HepG2 (cell line): ENCODE measurements around the gene CLCN4. TPM values are rescaled to one million over a fixed set of nuclear protein-coding genes. Genes with fewer than 3 reads are reported as not detected.

ENCODE experiments used
- IKZF4 ChIP-seq: sonication (generic); formaldehyde crosslinking; IDR thresholded peaks from 2 replicates; pipeline ENCODE4 v1.5.1; 2020; ENCODE audit warnings: borderline replicate concordance, mild to moderate bottlenecking, low read depth, missing genetic modification reagents; ENCODE audit errors: not compliant biosample characterization
- KIAA2018 ChIP-seq: sonication (generic); formaldehyde crosslinking; IDR thresholded peaks from 2 replicates; pipeline ENCODE4 v1.5.0; 2020; ENCODE audit warnings: mild to moderate bottlenecking, missing genetic modification reagents, borderline replicate concordance
- LRRFIP1 ChIP-seq: sonication (generic); formaldehyde crosslinking; conservative IDR thresholded peaks from 2 replicates; pipeline ENCODE4 v1.4.0; 2020; ENCODE audit warnings: missing genetic modification reagents
- NFIC ChIP-seq: IDR thresholded peaks from 2 replicates; pipeline ENCODE4 v1.6.1; 2012; ENCODE audit warnings: mild to moderate bottlenecking, low read length, inconsistent platforms
- TFDP2 ChIP-seq: sonication (generic); formaldehyde crosslinking; IDR thresholded peaks from 2 replicates; pipeline ENCODE4 v1.4.0; 2020; ENCODE audit warnings: missing genetic modification reagents
- WIZ ChIP-seq: sonication (generic); formaldehyde crosslinking; IDR thresholded peaks from 2 replicates; pipeline ENCODE4 v1.5.1; 2020; ENCODE audit warnings: mild to moderate bottlenecking, missing genetic modification reagents
- YY1 ChIP-seq: IDR thresholded peaks from 2 replicates; pipeline ENCODE4 v1.6.1; 2011; ENCODE audit warnings: low read length, low read depth, moderate library complexity, mild to moderate bottlenecking; ENCODE audit not compliant: insufficient read depth, insufficient replicate concordance
- ZBTB44 ChIP-seq: sonication (generic); formaldehyde crosslinking; IDR thresholded peaks from 2 replicates; pipeline ENCODE4 v1.4.0; 2020; ENCODE audit warnings: missing genetic modification reagents
- ZNF121 ChIP-seq: sonication (generic); formaldehyde crosslinking; IDR thresholded peaks from 2 replicates; pipeline ENCODE4 v1.5.0; 2020; ENCODE audit warnings: mild to moderate bottlenecking, missing genetic modification reagents
- ZNF282 ChIP-seq: fragments of 450-650 bp; IDR thresholded peaks from 2 replicates; pipeline ENCODE4 v1.6.1; 2018; ENCODE audit not compliant: partially characterized antibody
- ZNF580 ChIP-seq: IDR thresholded peaks from 2 replicates; pipeline ENCODE4 v1.6.1; 2016; ENCODE audit warnings: low read depth, borderline replicate concordance
- ZSCAN5A ChIP-seq: sonication (generic); formaldehyde crosslinking; IDR thresholded peaks from 2 replicates; pipeline ENCODE4 v1.8.0; 2022; ENCODE audit warnings: mild to moderate bottlenecking, missing genetic modification reagents, borderline replicate concordance
- polyA plus RNA-seq, 8 experiments: library from polyadenylated mRNA; depleted of rRNA in 3 of 8; stranded (reverse) in 7 of 8; unstranded in 1 of 8; fragments of >200 nt; fragmentation: Illumina TruSeq in 4 of 8; extraction: Trizol in 4 of 8; gene quantifications; 2 replicates each; pipeline versions ENCODE4 v1.2.1 to v1.2.3, GENCODE V29; 2011 to 2016; ENCODE audit warnings: low read depth in 4 of 8, missing spikeins in 1 of 8, mixed read lengths in 1 of 8; ENCODE audit not compliant: insufficient read depth in 1 of 8
- total RNA-seq, 5 experiments: library from RNA; depleted of rRNA; stranded (reverse); fragments of >200 nt; fragmentation: Illumina TruSeq; extraction: Trizol; gene quantifications; 2 replicates each; pipeline ENCODE4 v1.2.3, GENCODE V29; 2016; ENCODE audit warnings: low read depth in 1 of 5

Gene CLCN4
- total and polyA plus RNA-seq, 2 of the 13 experiments (the other 11 are each of a cell fraction or from before 2014, with no cell fraction given) = 1.8 to 2.5 TPM

GRCh38 chrX:10119399-10119990 lies 37.3 kb upstream of the CLCN4 start (continued):
- TF ChIP-seq TFDP2 (CRISPR knock-in tag) (no peak), WIZ (CRISPR knock-in tag) (no peak), ZNF580 (CRISPR knock-in tag) (no peak), LRRFIP1 (no peak), ZSCAN5A (CRISPR knock-in tag) (no peak), ZBTB44 (CRISPR knock-in tag) (no peak), ZNF282 (no peak), IKZF4 (CRISPR knock-in tag) (no peak), KIAA2018 (CRISPR knock-in tag) (no peak), ZNF121 (CRISPR knock-in tag) (no peak), YY1 (no peak), NFIC (peak; percentile 58; the same call in 1 of the 2 replicates)
